HG02852 (cell line): ENCODE data around the gene NR1D1.

Experiments used
- ATAC-seq: cut with Tn5 transposase; IDR thresholded peaks from one replicate; pipeline ENCODE4 v1.9.1; 2021; ENCODE audit warnings: mild to moderate bottlenecking, moderate library complexity; ENCODE audit not compliant: unreplicated experiment

The NR1D1 gene

GRCh38 chr17:40076591-40076990 is 23.8 kb downstream of the NR1D1 start:
- ATAC-seq = no peak

DNA sequence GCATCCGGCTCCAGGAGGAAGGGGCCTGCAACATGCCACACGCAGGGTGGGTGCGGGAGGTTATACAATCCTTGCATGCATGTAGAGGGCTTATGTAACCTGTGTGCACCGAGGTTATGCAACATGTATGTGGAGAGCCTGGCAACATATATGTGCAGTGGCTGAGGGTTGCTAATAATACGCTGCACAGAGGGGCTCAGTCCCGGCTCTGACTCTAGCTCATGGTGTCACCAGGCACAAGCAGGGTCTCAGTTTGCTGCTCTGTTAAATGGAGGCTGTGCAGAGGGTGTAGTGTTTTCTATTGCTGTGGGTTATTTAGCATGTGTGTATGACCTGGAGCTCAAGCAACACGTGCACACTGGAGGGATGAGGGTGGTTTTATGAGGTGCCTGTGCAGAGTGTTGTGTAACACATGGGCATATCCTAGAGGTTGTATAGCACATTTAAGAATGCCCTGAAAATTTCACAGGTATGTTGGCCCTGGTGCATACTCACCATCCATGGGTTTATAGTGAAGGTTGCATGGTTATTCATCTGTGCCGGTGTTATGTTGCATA is 24.4 kb downstream of the NR1D1 start:
- ATAC-seq = no peak

- no peak for ATAC-seq
Observed at GRCh38 chr17:40075201-40075941, 25.0 kb downstream of the NR1D1 start.

DNA sequence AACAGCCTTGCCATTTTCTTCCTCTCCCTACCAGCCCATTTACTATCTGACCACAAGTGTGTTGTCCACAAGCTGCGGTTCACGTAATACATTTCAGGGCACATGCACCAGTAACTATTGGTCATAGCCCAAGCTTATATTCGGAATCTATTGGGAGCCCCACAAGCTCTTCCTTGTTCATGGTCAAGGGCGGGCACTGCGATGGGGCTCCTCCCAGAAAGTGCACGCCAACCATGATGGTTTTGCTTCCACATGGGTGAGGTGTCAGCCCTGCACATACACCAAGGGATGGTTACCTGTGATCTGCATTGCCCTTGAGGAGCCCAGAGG is 25.6 kb downstream of the NR1D1 start:
- ATAC-seq = no peak

- no peak for ATAC-seq
Observed at GRCh38 chr17:40074175-40074512, 26.2 kb downstream of the NR1D1 start.

- ATAC-seq = no peak
Observed at GRCh38 chr17:40073454-40074174, 26.8 kb downstream of the NR1D1 start.

GRCh38 chr17:40072735-40073346 is 27.5 kb downstream of the NR1D1 start:
- ATAC-seq = no peak

GRCh38 chr17:40072040-40072734 is 28.2 kb downstream of the NR1D1 start:
- no peak for ATAC-seq

DNA sequence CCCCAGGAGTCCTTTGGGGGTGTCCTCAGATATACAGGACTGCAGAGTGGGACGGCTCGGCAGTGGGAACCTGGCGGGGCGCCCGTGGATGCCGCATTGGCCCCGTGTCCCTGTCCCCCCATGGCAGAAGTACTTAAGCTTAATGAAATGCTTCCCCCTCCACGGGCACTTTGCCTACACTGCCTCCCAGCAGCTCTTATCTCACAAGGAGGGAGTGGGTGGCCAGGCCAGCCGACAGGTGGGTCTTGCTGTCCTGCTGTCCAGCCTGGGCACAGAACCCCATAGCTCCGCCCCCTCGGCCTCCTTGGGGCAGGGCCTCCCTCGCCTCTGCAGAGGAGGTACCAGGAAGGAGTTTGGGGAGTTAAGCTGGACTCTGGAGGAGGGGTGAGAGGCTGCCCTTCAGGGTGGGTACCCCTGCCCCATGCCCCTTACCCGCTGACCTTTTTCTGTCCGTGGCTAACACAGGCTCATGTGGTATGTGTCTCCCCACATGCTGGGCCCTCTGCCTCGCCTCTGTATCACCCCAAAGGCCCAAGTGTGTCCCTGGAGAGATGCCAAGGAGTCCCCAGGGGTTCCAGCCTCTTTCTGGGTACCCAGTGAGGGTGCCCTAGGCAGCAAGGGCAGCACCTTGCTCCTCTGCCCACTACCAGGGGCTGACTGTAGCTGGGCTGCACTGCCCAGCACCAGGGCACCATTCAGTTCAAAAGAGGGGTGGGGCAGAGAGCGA is 28.9 kb downstream of the NR1D1 start:
- ATAC-seq = no peak

DNA sequence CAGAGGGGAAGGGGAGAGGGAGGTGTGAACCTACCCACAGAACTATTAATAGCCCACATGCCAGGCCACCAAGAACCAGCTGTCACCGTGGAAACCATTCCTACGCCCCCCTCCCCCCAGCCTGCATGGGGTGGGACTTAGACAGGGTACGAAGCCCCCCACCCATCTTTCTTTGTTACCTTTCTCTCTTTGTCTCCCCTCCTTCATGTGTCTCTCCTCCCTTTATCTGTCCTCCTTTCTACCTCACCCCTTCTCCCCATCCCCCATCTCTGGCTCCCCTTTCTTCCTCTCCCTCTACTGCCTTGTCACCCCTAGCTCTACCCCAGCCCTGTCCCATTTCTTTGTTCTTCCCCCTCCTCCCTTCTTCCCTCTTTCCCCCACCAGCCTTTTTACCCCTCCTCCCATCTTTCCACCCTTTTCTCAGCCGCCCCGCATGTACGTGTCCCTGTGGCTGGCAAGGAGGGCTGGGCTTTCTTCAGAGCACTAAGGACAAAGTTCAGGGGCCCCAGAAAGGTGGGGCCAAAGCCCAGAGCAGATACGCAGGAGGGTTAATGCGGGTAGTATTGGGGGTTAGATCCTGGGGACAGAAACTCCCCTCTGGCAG is 29.6 kb downstream of the NR1D1 start:
- ATAC-seq = no peak

DNA sequence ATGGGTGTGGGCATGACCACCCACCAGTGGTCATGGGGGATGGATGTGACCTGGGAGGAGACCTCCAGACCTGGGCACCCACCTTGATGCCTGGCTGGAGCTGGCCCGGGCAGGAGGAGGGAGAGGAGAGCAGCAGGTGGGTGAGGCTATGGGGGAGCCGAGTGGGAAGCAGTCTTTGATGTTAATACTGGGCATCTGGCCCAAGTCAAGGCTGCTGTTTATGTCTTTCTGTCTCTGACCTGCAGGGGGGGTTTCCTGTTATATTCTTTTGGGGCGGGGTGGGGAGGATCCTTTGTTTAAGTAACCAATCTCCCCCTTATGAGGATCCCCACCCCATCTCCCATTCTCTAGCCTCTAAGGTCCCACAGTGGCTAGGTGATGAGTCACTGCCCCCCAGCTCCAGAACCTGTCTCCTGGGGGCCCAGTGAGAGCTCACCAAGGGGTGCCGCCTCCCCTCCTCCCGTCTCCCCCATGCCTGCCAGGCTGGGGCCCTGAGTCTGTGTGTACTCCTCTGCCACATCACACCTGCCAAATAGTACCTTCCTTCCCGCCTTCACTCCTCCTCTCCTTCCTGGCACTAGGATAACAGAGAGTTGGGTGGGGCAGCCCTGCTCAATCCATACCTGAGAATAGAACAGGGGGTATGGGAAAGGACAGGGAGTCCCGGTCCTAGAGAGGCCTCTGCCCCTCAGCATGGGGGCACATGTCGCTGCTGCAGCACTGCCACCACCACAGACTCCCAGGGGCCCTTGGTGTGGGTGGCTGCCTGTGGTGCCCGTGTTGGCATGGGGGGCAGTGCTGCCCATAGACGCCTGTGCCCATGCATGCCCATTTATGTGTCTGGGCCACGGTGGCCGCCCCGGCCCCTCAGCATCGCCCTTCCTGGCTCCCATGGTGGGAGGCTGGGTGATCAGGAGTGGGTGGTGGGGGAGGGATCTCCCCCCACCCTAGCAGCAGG is 30.4 kb downstream of the NR1D1 start:
- ATAC-seq = no peak

DNA sequence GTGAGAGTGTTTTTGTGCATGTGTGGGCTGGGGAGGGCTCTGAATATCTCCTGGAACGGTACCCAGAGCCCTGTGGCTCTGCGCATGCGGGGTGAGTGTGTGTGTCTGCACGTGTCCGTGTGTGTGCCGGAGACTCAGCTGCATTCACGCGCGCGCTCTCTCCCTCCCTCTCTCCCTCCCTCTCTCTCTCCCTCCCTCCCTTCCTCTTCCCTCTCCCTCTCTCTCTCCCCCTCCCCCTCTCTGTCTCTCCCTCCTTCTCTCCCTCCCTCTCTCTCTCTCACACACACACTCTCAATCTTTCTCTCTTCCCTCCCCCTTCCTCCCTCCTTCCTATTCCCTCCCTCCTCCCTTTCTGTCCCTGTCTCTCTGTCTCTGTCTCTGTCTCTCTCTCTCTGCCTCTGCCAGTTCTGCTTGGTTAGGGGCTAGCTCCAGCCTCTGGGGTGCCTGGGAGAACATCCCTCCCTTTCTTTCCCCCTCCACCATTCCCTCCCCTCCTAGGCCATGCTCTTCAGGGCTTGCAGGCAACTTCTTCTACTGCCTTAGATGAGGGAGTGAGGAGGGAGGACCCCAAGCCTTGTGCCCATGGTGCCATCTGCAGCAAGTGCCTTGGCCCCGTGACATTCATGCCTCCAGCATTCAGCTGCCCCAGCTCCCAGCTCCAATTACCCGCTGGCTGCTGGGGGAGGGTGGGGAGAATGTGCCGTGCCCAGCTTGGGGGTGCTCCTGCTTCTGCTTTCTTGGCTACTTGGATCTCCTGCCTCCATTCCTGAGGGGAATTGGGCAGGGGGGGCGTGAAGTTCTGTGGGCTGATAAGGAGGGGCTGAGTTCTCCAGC is 31.3 kb downstream of the NR1D1 start:
- ATAC-seq = no peak

DNA sequence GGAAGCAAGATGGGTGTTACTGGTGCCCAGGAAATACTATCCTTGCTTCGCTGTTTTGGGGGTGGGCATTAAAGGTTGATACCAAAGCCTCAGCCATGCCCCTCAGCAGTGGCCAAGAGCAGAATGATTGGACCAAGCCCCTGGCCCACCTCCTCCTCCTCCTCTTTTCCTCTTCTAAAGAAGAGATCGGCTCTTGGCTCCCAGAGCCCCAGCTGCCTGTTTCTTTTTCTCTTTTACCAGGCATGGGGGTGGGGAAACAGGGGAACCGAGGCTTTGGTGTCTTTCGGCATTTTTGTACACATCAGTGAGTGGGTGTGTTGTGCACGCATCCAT is 31.8 kb downstream of the NR1D1 start:
- no peak for ATAC-seq

GRCh38 chr17:40068129-40068581 is 32.2 kb downstream of the NR1D1 start:
- no peak for ATAC-seq

GRCh38 chr17:40067710-40068109 is 32.7 kb downstream of the NR1D1 start:
- ATAC-seq = no peak

DNA sequence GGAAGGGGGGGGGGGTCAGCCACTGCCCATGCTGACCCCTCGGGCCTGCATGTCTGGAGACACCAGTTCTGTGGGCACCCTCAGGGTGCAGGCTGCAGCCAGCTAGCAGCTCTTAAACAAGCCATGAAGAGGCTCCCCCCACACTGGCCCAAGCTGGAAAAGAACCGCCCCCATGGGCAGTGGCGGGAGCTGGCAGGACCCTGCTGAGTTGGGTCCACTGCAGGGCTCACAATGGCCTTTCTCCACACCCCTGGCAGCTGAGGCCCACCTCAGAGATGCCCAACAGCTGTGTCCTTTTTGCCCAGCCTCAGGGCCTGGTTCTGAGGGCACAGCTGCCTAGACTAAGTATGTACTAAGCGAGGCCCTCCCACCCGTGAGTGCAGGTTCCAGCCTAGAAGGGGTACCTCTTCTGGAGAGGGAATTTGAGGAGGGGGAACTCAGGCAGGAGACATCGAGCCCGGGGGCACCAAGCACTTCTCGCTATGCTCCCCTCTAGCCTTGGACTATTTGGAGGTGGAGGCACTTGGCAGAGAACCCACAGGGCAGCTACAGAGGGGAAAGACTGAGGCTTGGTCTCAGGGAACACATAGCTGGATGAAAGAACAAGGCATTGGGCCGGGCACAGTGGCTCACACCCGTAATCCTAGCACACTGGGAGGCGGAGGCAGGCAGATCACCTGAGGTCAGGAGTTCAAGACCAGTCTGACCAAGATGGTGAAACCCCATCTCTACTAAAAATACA is 34.4 kb downstream of the NR1D1 start:
- no peak for ATAC-seq

DNA sequence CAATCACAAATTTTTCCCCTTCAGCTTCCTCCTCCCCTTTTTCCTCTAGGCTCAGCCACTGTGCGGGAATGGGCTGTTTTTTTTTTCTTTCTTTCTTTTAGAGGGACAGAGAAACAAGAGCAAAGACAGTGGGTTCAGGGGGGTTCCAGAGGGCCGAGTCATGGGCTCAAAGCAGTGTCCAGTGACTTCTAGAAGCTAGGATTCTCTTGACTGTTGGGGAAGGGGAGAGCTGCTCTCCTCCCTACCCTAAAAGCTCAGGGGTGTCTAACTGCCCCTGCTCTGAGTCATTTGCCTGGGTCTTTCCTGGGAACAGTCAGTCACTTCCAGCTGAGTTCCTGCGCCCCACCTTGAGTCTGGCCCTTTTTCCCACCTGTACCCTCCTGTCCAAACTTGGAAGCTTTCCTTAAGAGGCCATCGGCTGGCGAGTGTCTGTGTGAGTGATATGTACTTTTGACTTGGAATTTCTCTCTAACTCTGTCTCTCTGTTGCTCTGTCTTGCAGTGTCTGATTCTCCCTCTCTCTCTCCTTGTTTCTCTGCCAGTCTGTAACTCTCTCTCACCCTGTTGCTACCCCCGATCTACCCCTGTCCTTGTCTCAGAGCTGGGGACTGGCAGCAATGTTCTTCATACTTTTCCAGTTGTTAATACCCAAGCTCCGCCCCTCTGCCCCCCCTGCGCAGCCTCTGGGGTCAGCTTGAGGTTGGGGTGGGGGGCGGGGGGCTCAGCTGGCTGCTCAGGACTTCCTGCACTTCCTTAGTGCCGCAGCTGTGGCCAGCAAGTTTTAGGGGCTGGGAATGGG is 35.2 kb downstream of the NR1D1 start:
- ATAC-seq = no peak
